Measurements from ENCODE around the gene SOX21.

SOX21 gene

DNA sequence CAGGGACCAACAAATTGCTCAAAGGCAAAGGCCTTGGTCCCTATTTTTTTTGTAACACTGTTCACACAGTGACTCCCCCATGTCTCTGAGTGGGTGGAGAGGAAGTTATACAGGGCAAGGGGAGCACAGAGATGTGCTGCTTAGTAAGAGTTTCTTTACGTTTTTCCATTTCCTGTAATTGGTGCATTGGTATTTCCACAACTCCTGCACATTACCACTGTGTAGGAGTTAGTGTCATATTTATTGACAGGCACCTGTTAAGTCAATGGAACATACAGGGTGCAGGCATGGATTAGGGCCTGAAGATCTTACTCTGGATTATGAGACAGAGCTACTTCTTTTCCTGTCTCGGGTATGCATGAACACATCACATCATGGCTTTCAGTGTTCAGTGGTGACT, 45.2 kb downstream of the SOX21 start:
- TF ChIP-seq, protein P1, sequence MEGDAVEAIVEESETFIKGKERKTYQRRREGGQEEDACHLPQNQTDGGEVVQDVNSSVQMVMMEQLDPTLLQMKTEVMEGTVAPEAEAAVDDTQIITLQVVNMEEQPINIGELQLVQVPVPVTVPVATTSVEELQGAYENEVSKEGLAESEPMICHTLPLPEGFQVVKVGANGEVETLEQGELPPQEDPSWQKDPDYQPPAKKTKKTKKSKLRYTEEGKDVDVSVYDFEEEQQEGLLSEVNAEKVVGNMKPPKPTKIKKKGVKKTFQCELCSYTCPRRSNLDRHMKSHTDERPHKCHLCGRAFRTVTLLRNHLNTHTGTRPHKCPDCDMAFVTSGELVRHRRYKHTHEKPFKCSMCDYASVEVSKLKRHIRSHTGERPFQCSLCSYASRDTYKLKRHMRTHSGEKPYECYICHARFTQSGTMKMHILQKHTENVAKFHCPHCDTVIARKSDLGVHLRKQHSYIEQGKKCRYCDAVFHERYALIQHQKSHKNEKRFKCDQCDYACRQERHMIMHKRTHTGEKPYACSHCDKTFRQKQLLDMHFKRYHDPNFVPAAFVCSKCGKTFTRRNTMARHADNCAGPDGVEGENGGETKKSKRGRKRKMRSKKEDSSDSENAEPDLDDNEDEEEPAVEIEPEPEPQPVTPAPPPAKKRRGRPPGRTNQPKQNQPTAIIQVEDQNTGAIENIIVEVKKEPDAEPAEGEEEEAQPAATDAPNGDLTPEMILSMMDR (conservative IDR thresholded peaks at IDR 0.05), result no peak
- TF ChIP-seq ZFX (IDR thresholded peaks at IDR 0.05), result no peak
- no peak overlapping the region for H3K27ac ChIP-seq

GRCh38 chr13:94666065-94666464, 46.3 kb downstream of the SOX21 start:
- H3K27ac ChIP-seq, result no peak overlapping the region
- TF ChIP-seq, protein P1 (conservative IDR thresholded peaks at IDR 0.05), result no peak
- no peak for TF ChIP-seq ZFX (IDR thresholded peaks at IDR 0.05)

- TF ChIP-seq, protein P1 (conservative IDR thresholded peaks at IDR 0.05), result no peak
- H3K27ac ChIP-seq, result no peak overlapping the region
These were observed 47.5 kb downstream of the SOX21 start for GRCh38 chr13:94664889-94665288.

DNA sequence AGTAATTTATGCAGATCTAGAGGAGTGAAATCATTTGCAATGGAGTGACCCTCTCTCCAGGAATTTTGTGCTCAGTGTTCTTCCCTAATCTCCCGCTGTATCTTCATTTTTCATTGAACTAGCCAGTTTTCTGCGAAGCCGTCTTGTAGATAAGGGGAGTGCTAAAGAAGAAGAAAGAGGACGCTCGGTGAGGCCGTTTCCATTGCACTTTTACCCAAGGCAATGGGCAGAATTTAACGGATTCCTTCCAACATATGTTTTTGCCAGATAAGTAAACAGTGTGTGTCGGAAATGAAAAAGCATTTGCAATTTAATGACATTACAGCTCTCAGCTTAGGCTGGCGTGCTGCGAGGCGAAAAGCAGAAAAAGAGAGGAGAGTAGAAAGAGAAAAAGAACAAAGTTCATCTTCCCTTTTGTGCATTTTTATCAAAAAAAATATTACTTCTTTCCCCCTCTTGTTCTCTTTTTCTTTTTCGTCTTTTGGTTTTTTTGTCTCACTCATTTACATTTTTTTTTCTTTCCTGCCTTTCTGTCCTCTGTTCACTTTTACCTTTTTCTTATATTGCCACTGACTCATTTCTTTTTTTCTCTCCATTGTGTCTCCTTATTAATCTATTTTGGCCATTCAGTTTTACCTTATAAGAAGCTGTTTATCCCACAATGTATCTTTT, 49.9 kb downstream of the SOX21 start:
- no peak overlapping the region for H3K27ac ChIP-seq
- TF ChIP-seq, protein P1 (conservative IDR thresholded peaks at IDR 0.05), result no peak
- TF ChIP-seq ZFX (IDR thresholded peaks at IDR 0.05), result no peak

DNA sequence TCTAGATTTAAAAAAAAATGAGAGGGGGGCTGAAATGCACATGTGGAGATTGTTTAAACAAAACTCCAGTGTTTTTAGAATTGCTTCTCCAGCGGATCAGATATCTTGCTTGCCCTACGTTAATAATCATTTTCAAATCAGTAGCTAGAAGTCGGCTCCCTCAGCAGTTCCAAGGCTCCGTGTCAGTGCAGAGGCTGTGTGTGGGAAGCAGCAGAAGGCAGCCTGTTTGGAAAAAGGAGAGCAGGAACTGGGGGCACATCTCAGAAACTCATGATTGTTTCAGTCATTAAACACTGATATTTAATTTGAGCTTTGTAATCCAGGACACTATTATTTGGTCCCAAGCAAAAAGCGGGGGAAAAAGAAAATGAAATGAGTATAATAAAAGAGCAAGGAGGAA, 50.9 kb downstream of the SOX21 start:
- no peak overlapping the region for H3K27ac ChIP-seq
- TF ChIP-seq, protein P1 (conservative IDR thresholded peaks at IDR 0.05), result no peak
- no peak for TF ChIP-seq ZFX (IDR thresholded peaks at IDR 0.05)

GRCh38 chr13:94660695-94661326, 51.5 kb downstream of the SOX21 start:
- TF ChIP-seq ZFX (IDR thresholded peaks at IDR 0.05), result no peak
- TF ChIP-seq, protein P1 (conservative IDR thresholded peaks at IDR 0.05), result peak; percentile 47

More at GRCh38 chr13:94660695-94661326, 51.5 kb downstream of the SOX21 start:
- no peak overlapping the region for H3K27ac ChIP-seq

Measured in C4-2B (cell line).